Testis (tissue), 3 donors: ENCODE data around the gene GSTO2. TPM values are rescaled to one million over a fixed set of nuclear protein-coding genes. Genes with fewer than 3 reads are reported as not detected.

ENCODE experiments used
- DNase-seq: peaks from one replicate; pipeline ENCODE4 v3.0.0-alpha.2; 2019
- H3K27ac ChIP-seq, 2 donors: fragments of 200-600 bp; sonication (generic); one replicate each; pipeline ENCODE4 v1.5.1; 2019
- H3K27me3 ChIP-seq: fragments of 200-600 bp; sonication (generic); one replicate; pipeline ENCODE4 v1.5.1; 2019
- H3K36me3 ChIP-seq: fragments of 200-600 bp; sonication (generic); one replicate; pipeline ENCODE4 v1.5.1; 2017; ENCODE audit warnings: low read depth; ENCODE audit errors: missing control alignments
- H3K4me1 ChIP-seq: fragments of 200-600 bp; sonication (generic); one replicate; pipeline ENCODE4 v1.5.1; 2019
- H3K4me3 ChIP-seq, 2 donors: fragments of 200-600 bp; sonication (generic); one replicate each; pipeline ENCODE4 v1.5.1; 2017 to 2019
- H3K9me3 ChIP-seq: fragments of 200-600 bp; sonication (generic); one replicate; pipeline ENCODE4 v1.5.1; 2017
- CTCF ChIP-seq, 3 experiments: fragments of 450-650 bp in 2 of 3; fragments of 200-600 bp in 1 of 3; sonication (generic) in 1 of 3; IDR thresholded peaks; one replicate each; pipeline ENCODE4 v1.5.1; 2016 to 2019; ENCODE audit warnings: antibody characterized with exemption in 3 of 3, mild to moderate bottlenecking in 2 of 3, moderate library complexity in 1 of 3
- POLR2A ChIP-seq: fragments of 450-650 bp; IDR thresholded peaks from one replicate; pipeline ENCODE4 v1.6.1; 2017; ENCODE audit warnings: antibody characterized with exemption, mild to moderate bottlenecking, moderate library complexity
- WGBS, 2 donors: methylation state at CpG; one replicate each; pipeline ENCODE4 v1.1.5; 2018; 5-methylcytosine and 5-hydroxymethylcytosine counted together
- intact Hi-C: fragments of 100-400 bp; cut with DNase I; formaldehyde crosslinking; loops from one replicate; pipeline ENCODE4 v1.15.1; 2023; ENCODE audit warnings: low total_unique reads
- polyA plus RNA-seq: library from polyadenylated mRNA; stranded (reverse); fragments of 350-450 nt; fragmentation: Illumina TruSeq; extraction: RNeasy Lipid Tissue Mini Kit (QIAGEN cat#74804); gene quantifications from one replicate; pipeline ENCODE4 v1.2.3, GENCODE V29; 2014; ENCODE audit warnings: low read depth, low replicate concordance; ENCODE audit not compliant: insufficient read depth
- total RNA-seq, 2 donors: library from RNA; depleted of rRNA; stranded (reverse); fragments of >200 nt; gene quantifications; one replicate each; pipeline ENCODE4 v1.2.3, GENCODE V29; 2016

GSTO2 gene
- total and polyA plus RNA-seq, 3 donors from 2014 or later, result 28.9 to 53.7 (median 51.7) TPM

DNA sequence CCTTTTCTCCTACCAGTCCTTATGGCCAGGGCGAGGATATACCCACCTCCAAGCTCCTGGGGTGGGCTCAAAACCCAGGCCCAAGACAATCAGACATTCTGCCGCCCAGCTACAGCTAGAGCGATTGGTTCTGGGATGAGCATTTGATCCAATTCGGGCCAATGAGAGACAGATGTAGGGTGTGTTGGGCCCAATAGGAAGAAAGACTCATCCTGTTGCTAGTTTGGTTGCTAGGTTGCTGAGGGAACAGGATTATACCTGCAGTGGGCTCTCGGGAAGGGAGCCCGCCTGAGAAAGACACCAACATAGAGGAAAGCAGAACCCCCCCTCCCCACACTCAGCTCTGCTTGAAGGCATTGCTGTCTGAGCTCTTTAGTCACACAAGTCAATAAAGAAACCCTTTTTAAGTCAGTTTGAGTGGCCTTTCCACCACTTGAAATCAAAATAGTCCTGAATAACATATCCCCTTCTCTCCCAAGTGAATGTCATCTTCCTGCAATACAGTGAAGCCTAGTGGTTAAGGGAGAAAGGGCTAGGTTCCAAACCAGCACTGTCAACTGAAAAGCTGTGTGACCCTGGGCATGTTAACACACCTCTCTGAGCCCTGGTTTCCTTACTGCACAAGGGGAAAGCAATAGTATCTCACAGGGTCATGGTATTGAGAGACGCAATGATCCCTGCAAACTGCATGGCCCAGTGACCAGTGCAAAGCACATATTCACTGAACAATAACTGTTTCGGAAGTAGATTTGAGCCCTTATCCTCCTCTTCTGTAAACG lies 47.5 kb downstream of the GSTO2 start:
- 72 to 74% methylated on average over 9 of the region's 9 CpGs for WGBS, 2 donors
- intact Hi-C loops, result no loop called here
- Histone ChIP-seq H3K27ac (peak overlapping the region in 1 of 2 donors; percentile 9), H3K4me3 (no peak overlapping the region), H3K9me3 (no peaks in the 10 kb centered on the region), H3K36me3 (no peaks in the 10 kb centered on the region), H3K27me3 (no peaks in the 10 kb centered on the region), H3K4me1 (peaks cover 44% of the 10 kb centered on the region)
- TF ChIP-seq CTCF (IDR thresholded peaks at IDR 0.05) (no peak), POLR2A (no peak)
- DNase-seq, result no peak

GRCh38 chr10:104317269-104317710 lies 48.3 kb downstream of the GSTO2 start:
- H3K27me3 ChIP-seq, result no peaks in the 10 kb centered on the region
- TF ChIP-seq POLR2A (no peak), CTCF (IDR thresholded peaks at IDR 0.05) (no peak)
- H3K4me1 ChIP-seq, result peaks cover 47% of the 10 kb centered on the region
- intact Hi-C loops, result no loop called here
- H3K9me3 ChIP-seq, result no peaks in the 10 kb centered on the region
- H3K27ac ChIP-seq, result peak overlapping the region in 1 of 2 donors; percentile 9
- H3K36me3 ChIP-seq, result no peaks in the 10 kb centered on the region
- 32 to 46% methylated on average over 6 of the region's 6 CpGs for WGBS, 2 donors
- no peak overlapping the region for H3K4me3 ChIP-seq
- peak; percentile 62 for DNase-seq

DNA sequence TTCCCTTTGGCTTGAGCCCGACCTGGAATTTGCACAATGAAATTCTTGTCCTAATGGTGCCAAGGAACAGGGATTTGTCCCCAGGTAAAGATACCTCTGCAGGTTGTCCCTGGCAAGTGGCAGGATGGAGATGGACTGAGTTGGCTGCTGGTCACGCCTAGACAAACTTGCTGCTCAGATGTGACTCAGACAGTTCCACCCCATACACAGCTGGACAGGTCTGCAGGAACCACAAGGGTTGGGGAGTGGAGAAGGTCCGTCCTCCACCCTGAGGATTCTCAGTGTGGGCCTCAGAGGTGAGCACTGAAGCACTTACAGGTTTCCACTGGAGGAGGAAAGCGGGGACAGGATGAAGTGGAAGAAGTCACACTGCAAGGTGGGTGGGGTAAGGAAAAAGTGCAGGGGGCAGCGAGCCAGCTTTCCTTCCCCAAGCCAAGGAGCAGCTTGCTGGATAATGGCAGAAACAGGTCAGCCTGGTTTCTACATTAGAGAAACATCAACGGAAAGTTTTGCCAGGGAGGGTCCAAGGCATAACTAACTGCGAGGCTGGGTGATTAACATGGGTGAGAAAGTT lies 48.8 kb downstream of the GSTO2 start:
- TF ChIP-seq POLR2A (no peak), CTCF (IDR thresholded peaks at IDR 0.05) (no peak)
- 88 to 91% methylated on average over 7 of the region's 7 CpGs for WGBS, 2 donors
- Histone ChIP-seq H3K4me1 (peaks cover 51% of the 10 kb centered on the region), H3K27me3 (no peaks in the 10 kb centered on the region), H3K4me3 (no peak overlapping the region), H3K36me3 (no peaks in the 10 kb centered on the region), H3K9me3 (no peaks in the 10 kb centered on the region), H3K27ac (peak overlapping the region in 1 of 2 donors; percentile 3)
- intact Hi-C loops, result no loop called here
- no peak for DNase-seq

DNA sequence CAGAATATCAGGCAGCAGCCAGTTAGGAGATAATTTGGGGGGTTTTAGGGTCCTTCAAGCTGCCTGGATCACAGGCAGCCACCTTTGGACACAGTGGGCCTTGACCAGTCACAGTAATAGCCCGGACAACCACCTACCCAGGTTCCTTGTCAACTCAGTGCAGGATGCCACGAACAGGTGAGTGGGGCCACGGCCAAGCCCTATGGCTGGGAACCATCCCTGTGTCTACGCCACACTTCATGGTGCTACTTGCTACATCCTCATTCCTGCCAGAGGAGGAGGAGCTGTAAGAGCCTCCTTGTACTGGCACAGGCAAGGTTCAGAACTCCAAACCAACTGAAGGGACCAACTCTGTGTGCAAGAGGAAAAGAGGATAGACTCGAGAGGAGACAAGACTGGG lies 49.3 kb downstream of the GSTO2 start:
- no peak for DNase-seq
- Histone ChIP-seq H3K9me3 (no peaks in the 10 kb centered on the region), H3K27ac (no peak overlapping the region), H3K4me1 (peaks cover 52% of the 10 kb centered on the region), H3K4me3 (no peak overlapping the region), H3K27me3 (no peaks in the 10 kb centered on the region), H3K36me3 (no peaks in the 10 kb centered on the region)
- TF ChIP-seq POLR2A, result no peak
- no peak for TF ChIP-seq CTCF (IDR thresholded peaks at IDR 0.05)
- intact Hi-C loops, result no loop called here
- 93 to 98% methylated on average over 5 of the region's 5 CpGs for WGBS, 2 donors
